ENCODE results near the gene NKX1-1. TPM values are rescaled to one million over a fixed set of nuclear protein-coding genes. Genes with fewer than 3 reads are reported as not detected.

The NKX1-1 gene
- total and polyA plus RNA-seq, 2 experiments from 2014 or later = not detected

- no peak for TF ChIP-seq EZH2phosphoT487 (IDR thresholded peaks at IDR 0.05; ENCODE audit: unreplicated experiment)
- no peak for TF ChIP-seq REST (IDR thresholded peaks at IDR 0.05; ENCODE audit: unreplicated experiment)
- TF ChIP-seq STAT1 (IDR thresholded peaks at IDR 0.05; ENCODE audit: unreplicated experiment) = no peak
- no peak for TF ChIP-seq ETS1 (IDR thresholded peaks at IDR 0.05)
- TF ChIP-seq CTCF (conservative IDR thresholded peaks at IDR 0.05; ENCODE audit: low read depth in 2 of 2) = no peak
Measured at GRCh38 chr4:1384675-1385372, 21.4 kb downstream of the NKX1-1 start (continued).

GRCh38 chr4:1383728-1384591 is 22.3 kb downstream of the NKX1-1 start:
- Histone ChIP-seq H3K4me1 (ENCODE audit: insufficient read depth) (no peaks in the 10 kb centered on the region), H3K9me2 (ENCODE audit: insufficient read depth) (no peaks in the 10 kb centered on the region), H3K27me3 (ENCODE audit: insufficient read depth) (no peaks in the 10 kb centered on the region), H3F3A (replicated peaks; ENCODE audit: low read depth) (no peaks in the 10 kb centered on the region), H3K4me2 (no peak overlapping the region), H3K36me3 (ENCODE audit: insufficient read depth) (no peaks in the 10 kb centered on the region), H3K4me3 (no peak overlapping the region), H3K79me2 (replicated peaks; ENCODE audit: insufficient read depth) (no peaks in the 10 kb centered on the region), H2AFZ (no peak overlapping the region), H3K27ac (ENCODE audit: low read depth) (no peak overlapping the region), H4K20me1 (replicated peaks; ENCODE audit: insufficient read depth) (no peaks in the 10 kb centered on the region)
- H3K36me3 Mint-ChIP-seq (ENCODE audit: low read depth) = peaks cover 8% of the 10 kb centered on the region; the same call in 1 of the 3 replicates
- H3K4me1 Mint-ChIP-seq = no peaks in the 10 kb centered on the region
- H3K27ac Mint-ChIP-seq = no peak overlapping the region
- no peak for ATAC-seq
- H3K27me3 Mint-ChIP-seq (ENCODE audit: insufficient read depth, low read depth, poor library complexity) = no peaks in the 10 kb centered on the region
- H3K4me3 Mint-ChIP-seq = no peak overlapping the region
- DNase-seq (ENCODE audit: low spot score) = no peak
- H3K9me3 Mint-ChIP-seq = peaks cover 6% of the 10 kb centered on the region; the same call in 1 of the 3 replicates
- TF ChIP-seq JUNB (IDR thresholded peaks at IDR 0.05; ENCODE audit: unreplicated experiment) (no peak), ZNF331 (CRISPR knock-in tag; IDR thresholded peaks at IDR 0.05; ENCODE audit: low read depth) (no peak), EZH2 (IDR thresholded peaks at IDR 0.05; ENCODE audit: low read depth, unreplicated experiment) (no peak), CREB1 (CRISPR knock-in tag; IDR thresholded peaks at IDR 0.05; ENCODE audit: low read depth) (no peak), REST (IDR thresholded peaks at IDR 0.05; ENCODE audit: unreplicated experiment) (no peak), STAT1 (IDR thresholded peaks at IDR 0.05; ENCODE audit: unreplicated experiment) (no peak), NANOG (IDR thresholded peaks at IDR 0.05; ENCODE audit: borderline replicate concordance) (no peak)
